GM11168 (cell line): ENCODE results near the gene SLC35D3.
"Not testable (repeated sequence)": the region's sequence is repeated elsewhere in the genome, so short reads cannot be mapped to it uniquely, and the experiment has no call there.

Experiments used
- in situ Hi-C: fragments of 300-500 bp; cut with MboI; formaldehyde crosslinking; loops from one replicate; pipeline ENCODE4 v1.12.0; 2022; ENCODE audit warnings: low sequenced_read_pairs; ENCODE audit not compliant: unreplicated experiment

The SLC35D3 gene

DNA sequence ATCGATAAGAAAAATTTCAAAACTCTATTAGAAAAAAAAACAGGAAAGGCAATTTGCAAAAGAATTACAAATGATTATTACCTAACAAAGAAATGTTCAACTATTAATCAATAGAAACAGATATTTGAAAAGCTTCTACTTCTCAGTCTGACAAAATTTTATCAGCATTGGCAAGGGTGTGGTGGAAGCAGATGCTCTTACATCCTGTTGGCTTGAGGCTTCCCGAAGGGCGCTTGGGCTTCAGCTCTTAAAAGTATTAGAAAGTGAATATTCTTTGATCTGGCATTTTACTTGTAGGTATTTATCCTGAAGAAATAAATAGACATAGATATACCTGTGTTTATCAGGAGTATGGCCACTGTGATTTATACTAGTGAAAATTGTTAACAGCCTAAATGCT is 38.7 kb downstream of the SLC35D3 start:
- in situ Hi-C loops: no loop called here

DNA sequence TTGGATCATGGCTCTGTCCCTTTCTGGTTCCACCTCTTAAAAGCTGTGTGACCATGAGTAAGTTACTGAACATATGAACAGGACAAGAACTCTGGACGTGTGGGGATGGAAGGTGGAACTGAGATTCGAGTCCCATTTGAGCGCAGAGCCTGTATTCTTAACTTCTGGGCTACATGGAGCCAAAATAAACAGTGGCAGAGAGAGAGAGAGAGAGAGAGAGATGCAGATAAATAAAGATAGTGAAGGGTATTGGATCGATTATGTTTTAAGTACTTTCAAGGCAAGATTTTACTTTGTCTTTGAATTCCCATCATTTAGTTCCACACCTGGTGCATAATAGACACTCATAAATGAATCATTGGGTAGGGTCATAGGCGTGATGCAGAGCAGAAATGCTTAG is 39.7 kb downstream of the SLC35D3 start:
- in situ Hi-C loops: no loop called here

DNA sequence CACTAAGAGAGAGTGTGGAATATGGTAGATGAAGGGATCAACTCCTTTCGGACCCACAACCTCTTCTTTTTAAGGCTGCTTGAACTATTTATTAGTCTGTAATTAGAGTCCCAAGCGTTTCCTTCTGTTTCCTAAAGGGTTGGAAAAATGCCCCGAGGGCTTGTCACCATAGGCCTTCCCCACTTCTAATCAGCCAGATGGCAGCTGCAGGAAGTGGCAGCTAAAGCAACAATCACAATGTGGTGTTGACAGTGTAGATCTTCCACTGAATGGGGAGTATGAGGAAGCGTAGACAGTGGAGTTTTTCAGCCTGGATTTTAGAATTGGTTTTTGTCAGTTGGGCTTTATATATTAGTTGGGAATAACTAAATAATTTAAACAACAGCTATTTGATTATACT is 40.6 kb downstream of the SLC35D3 start:
- in situ Hi-C loops: no loop called here

DNA sequence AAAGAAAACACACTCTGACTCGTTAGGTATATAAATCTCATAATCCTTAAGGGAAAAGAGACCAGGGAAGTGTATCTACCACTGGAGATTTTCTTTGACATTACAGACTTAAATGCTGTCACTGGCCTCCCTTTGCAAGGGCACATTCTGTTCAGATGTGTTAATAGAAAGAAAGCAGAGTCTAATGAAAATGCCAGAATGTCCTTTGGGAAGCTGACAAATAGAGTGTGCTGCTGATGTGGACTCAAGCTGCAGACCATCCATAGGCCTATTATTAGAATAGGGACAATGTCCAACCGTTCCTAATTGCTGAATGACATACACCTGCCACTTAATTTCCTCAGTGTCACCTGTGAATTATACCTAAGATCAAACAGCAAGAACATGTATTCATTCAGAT is 41.2 kb downstream of the SLC35D3 start:
- in situ Hi-C loops: no loop called here

DNA sequence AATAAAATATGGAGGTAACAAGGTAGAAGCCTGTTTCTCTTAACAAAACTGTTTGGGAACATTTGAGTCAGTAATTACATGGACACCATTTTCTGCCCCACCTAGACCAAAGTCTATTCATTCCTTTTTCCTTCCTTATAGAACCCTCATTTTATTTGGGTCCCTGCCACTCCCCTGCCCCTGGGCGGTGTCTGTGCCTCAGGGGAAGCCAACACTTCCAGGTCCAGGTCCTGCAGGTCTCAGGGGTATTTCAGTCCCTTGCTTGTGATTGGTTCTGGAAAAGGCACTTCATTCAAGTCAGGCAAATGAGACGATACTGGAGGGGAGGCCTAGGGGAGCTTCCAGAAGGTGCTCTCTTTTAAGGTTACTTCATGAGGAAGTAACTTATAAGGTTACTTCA is 42.3 kb downstream of the SLC35D3 start:
- in situ Hi-C loops: no loop called here

DNA sequence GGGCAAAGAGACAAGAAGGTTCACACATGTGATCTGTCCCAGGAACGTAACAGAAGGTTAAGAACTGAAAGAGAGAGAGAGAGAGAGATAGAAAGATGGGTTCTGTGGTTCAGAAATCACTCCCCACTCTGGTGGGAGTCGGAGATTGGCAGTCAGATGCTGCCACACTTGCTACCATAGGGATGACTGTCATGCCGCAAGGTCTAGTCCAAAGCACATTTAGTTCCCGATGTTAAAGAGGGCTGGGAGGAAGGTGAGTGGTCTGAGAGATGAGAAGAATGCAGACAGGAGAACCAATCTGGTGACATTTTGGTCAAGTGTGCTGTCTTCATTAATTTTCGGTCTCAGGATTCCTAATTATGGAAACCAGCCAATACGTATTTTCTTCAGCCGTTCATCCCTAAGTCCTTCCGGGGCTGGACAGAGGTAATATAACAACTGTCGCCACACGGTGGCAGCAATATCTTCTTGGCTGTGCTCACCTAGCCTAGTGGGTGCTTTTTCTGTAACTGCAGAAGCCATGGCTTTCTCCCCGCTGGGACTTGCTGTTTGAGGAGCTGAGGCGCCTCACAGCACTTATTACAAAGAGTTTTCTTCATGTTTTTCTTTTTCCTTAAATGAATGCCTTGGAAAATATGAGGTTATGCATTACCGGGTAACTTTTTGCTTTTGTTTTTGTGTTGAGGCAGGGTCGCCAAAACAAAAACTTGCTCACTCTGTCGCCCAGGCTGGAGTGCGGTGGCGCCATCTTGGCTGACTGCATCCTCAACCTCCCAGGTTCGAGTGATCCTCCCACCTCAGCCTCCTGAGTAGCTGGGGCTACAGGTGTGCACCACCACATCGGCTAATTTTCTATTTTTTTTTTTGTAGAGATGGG is 46.0 kb downstream of the SLC35D3 start:
- in situ Hi-C loops: no loop called here

DNA sequence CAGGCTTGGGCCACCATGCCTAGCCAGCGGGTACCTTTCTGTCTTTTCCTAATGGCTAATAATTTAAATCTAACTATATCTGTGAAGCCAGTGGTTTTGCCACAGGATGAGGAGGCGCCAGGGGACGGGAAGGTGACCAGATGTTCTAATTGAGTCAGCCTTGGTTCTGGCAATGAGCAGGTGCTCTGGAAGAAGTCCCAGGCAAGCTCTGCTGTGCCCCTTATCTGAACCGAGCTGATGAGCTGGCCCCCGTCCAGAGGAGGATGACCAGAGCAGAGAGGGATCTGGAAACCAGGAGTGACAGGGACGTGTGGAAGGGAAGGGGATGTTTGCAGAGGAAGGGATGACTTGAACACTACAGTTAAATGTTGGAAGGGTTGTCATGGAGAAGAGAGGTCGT is 46.7 kb downstream of the SLC35D3 start:
- in situ Hi-C loops: no loop called here

DNA sequence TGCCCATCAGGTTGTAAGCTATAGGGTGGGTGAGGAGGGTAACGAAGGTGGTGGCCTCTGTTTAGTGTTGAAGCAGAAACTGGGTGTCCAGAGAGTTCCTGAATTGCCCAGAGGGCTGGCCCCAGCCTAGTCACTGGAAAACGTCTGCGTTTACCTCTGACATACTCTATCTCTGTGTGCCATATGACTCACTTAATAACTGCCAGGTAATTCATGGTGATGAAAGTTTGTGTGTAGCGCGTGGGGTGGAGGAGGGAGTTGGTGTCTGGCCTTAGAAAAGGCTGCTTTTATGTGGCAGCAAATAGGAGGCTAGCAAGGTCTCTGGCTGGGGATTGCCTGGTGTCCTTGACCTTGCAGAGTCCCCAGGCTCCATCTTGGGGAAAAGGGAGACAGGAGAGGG is 47.3 kb downstream of the SLC35D3 start:
- in situ Hi-C loops: no loop called here

DNA sequence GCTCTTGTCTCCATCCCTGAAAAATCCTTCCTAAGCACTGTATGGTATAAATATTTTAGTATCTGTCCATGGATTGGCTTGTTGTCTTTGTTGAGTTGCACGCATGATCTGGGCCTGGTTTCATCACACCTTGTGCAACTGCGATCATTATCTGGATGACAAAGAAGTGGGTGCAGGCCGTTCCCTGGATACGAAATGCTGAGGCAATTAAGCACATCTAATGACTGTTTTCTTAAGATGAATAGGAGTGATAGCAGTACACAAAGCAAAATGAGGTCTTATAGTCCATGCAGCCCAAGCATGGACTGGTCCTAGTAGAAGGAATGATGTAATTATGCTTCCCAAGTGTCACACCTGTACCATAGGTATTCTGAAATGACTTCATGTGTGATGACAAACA is 47.8 kb downstream of the SLC35D3 start:
- in situ Hi-C loops: no loop called here

DNA sequence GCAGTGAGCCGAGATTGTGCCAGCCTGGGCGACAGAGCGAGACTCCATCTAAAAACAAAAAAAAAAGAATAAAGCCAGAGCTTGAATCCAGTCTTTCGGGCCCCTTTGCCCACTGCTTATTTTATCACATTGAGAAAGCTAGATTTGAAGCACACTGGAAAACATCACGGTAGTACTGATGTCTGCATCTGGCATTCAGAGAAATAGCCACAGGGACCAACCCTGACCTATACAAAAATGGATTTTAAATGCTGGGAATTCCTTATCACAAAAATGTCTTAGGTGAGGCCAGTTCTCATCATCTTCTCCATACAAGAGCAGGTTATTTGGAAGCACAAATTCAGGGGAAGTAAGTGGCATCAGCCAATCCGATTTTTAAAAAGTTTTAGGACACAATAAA is 49.5 kb downstream of the SLC35D3 start:
- in situ Hi-C loops: no loop called here

DNA sequence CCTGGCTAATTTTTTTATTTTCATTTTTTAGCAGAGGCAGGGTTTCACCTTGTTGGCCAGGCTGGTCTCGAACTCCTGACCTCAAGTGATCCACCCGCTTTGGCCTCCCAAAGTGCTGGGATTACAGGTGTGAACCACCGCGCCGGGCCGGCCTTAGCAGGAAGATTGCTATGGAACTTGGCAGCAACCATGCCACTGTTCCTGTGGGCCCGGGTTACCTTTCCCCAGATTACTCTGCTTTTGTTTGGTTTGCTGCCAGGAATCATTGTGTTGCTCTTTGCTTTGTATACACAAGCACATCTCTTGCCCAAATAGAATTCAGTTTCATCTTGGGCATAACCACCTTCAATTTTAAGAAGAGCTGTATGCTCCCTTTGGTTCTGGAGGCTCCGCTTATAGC is 51.7 kb downstream of the SLC35D3 start:
- in situ Hi-C loops: not testable (repeated sequence)
